ENCODE measurements around the gene MICALL1. TPM values are rescaled to one million over a fixed set of nuclear protein-coding genes. Genes with fewer than 3 reads are reported as not detected.
"Not testable (repeated sequence)": the region's sequence is repeated elsewhere in the genome, so short reads cannot be mapped to it uniquely, and the experiment has no call there.

MICALL1 gene
- total and polyA plus RNA-seq, 2 of the 13 experiments (the other 11 are each of a cell fraction or from before 2014, with no cell fraction given), result 7.6 to 10.6 TPM

DNA sequence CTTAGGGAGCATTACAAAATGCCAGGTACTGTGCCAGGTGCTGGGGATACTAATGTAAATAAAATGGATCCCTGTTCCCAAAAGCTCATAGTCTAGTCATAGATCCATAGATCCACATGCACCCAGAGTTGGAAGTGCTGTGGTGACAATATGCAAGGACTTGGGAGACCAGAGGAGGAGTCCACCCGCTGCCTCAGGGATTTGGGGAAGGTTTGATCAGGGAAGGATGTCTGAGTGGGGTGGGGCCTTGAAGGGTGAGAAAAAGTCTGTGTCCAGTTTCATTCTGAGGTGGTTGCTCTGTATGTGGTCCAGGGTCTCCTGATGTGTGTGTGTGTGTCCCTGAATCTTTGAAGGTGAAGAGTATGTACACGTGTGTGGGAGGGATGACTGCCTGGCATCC, 69.1 kb downstream of the MICALL1 start:
- H3K4me3 ChIP-seq (replicated peaks in 1 of 3; ENCODE audit: insufficient read depth in 1 of 3, low read depth in 2 of 3, low read length in 3 of 3), result no peak overlapping the region
- H3K27me3 ChIP-seq (ENCODE audit: control insufficient read depth in 1 of 2, insufficient read depth in 2 of 2, low read length in 2 of 2), result no peaks in the 10 kb centered on the region
- BruUV-seq (replicated peaks), result no TSS peak
- no peak for ATAC-seq
- in situ Hi-C loops (cut with HindIII; ENCODE audit: extremely low pct_ligation_motif_present, low pct_unique_long_range_greater_than_20kb) (no loop called here), intact Hi-C loops (cut with micrococcal nuclease; ENCODE audit: unreplicated experiment) (no loop called here)
- no peak overlapping the region for H3K27ac ChIP-seq (ENCODE audit: extremely low read length, insufficient read depth, low read length)
- H3K4me1 ChIP-seq (ENCODE audit: insufficient read depth, low read length), result peaks cover 32% of the 10 kb centered on the region
- WGBS (ENCODE audit: low lambda C conversion rate), result 93% methylated on average over 2 of the region's 2 CpGs
- ChIA-PET POLR2A (no interaction called here), CTCF (ENCODE audit: low intra/inter-chr PET ratio, low total read pairs) (no interaction called here)
- no peaks in the 10 kb centered on the region for H3K79me2 ChIP-seq (ENCODE audit: insufficient read depth, low read length)
- no peak overlapping the region for H3K4me2 ChIP-seq (ENCODE audit: low read depth, low read length)
- no peaks in the 10 kb centered on the region for H4K20me1 ChIP-seq (ENCODE audit: insufficient read depth, low read length)
- no peak overlapping the region for H2AFZ ChIP-seq (ENCODE audit: low read length)
- H3K9me3 ChIP-seq (ENCODE audit: low read length), result no peaks in the 10 kb centered on the region
- no peak for DNase-seq (ENCODE audit: low spot score)
- no peaks in the 10 kb centered on the region; a peak in 2 of 5 replicates for H3K36me3 ChIP-seq (replicated peaks in 1 of 2; ENCODE audit: control insufficient read depth in 1 of 2, insufficient read depth in 2 of 2, low read length in 2 of 2)
- no peak overlapping the region for H3K9ac ChIP-seq (ENCODE audit: insufficient read depth, low read depth, low read length)
- TF ChIP-seq HNRNPH1 (optimal IDR thresholded peaks at IDR 0.05; ENCODE audit: low read depth, low read length), result no peak
- TF ChIP-seq ZNF282 (IDR thresholded peaks at IDR 0.05; ENCODE audit: partially characterized antibody), result no peak
- TF ChIP-seq, protein P1, sequence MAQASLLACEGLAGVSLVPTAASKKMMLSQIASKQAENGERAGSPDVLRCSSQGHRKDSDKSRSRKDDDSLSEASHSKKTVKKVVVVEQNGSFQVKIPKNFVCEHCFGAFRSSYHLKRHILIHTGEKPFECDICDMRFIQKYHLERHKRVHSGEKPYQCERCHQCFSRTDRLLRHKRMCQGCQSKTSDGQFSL (CRISPR knock-in tag; IDR thresholded peaks at IDR 0.05), result no peak
- TF ChIP-seq, protein P2, sequence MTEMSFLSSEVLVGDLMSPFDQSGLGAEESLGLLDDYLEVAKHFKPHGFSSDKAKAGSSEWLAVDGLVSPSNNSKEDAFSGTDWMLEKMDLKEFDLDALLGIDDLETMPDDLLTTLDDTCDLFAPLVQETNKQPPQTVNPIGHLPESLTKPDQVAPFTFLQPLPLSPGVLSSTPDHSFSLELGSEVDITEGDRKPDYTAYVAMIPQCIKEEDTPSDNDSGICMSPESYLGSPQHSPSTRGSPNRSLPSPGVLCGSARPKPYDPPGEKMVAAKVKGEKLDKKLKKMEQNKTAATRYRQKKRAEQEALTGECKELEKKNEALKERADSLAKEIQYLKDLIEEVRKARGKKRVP (CRISPR knock-in tag; IDR thresholded peaks at IDR 0.05), result no peak
- no peak for TF ChIP-seq PRPF4 (IDR thresholded peaks at IDR 0.05; ENCODE audit: low read depth, low read length, poor library complexity, severe bottlenecking)
- TF ChIP-seq, protein P3, sequence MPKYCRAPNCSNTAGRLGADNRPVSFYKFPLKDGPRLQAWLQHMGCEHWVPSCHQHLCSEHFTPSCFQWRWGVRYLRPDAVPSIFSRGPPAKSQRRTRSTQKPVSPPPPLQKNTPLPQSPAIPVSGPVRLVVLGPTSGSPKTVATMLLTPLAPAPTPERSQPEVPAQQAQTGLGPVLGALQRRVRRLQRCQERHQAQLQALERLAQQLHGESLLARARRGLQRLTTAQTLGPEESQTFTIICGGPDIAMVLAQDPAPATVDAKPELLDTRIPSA (CRISPR knock-in tag; IDR thresholded peaks at IDR 0.05; ENCODE audit: borderline replicate concordance), result no peak
- no peak for TF ChIP-seq CERS6 (CRISPR knock-in tag; IDR thresholded peaks at IDR 0.05)
- TF ChIP-seq MLLT10 (CRISPR knock-in tag; IDR thresholded peaks at IDR 0.05), result no peak
- TF ChIP-seq ZNF17 (CRISPR knock-in tag; IDR thresholded peaks at IDR 0.05), result no peak
- no peak for TF ChIP-seq MAFG (CRISPR knock-in tag; IDR thresholded peaks at IDR 0.05)
- TF ChIP-seq CREB1 (IDR thresholded peaks at IDR 0.05), result no peak
- no peak for TF ChIP-seq CREB1 (CRISPR knock-in tag; IDR thresholded peaks at IDR 0.05)
- no peak for TF ChIP-seq SCMH1 (CRISPR knock-in tag; IDR thresholded peaks at IDR 0.05; ENCODE audit: borderline replicate concordance)
- TF ChIP-seq SRF (IDR thresholded peaks at IDR 0.05; ENCODE audit: low read depth, low read length), result no peak
- no peak for TF ChIP-seq NFIC (IDR thresholded peaks at IDR 0.05; ENCODE audit: low read length)
- FAIRE-seq, result no peak

DNA sequence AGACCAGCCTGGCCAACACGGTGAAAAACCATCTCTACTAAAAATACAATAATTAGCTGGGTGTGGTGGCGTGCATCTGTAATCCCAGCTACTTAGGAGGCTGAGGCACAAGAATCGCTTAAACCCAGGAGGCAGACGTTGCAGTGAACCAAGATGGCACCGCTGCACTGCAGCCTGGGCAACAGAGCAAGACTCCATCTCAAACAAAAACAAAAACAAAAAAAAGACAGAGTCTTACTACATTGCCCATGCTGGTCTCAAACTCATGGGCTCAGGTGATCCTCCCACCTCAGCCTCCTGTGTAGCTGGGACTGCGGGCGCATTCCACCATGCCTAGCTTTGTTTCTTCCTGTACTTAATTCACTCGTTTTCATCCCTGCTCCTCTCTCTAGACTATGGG, 69.9 kb downstream of the MICALL1 start:
- DNase-seq (ENCODE audit: low spot score); H2AFZ ChIP-seq (ENCODE audit: low read length); BruUV-seq (replicated peaks); H3K9me3 ChIP-seq (ENCODE audit: low read length); in situ Hi-C loops (cut with HindIII; ENCODE audit: extremely low pct_ligation_motif_present, low pct_unique_long_range_greater_than_20kb); H3K4me3 ChIP-seq (replicated peaks in 1 of 3; ENCODE audit: insufficient read depth in 1 of 3, low read depth in 2 of 3, low read length in 3 of 3); H3K27me3 ChIP-seq (ENCODE audit: control insufficient read depth in 1 of 2, insufficient read depth in 2 of 2, low read length in 2 of 2); H3K4me2 ChIP-seq (ENCODE audit: low read depth, low read length); POLR2A ChIA-PET; CTCF ChIA-PET (ENCODE audit: low intra/inter-chr PET ratio, low total read pairs); H3K36me3 ChIP-seq (replicated peaks in 1 of 2; ENCODE audit: control insufficient read depth in 1 of 2, insufficient read depth in 2 of 2, low read length in 2 of 2); FAIRE-seq; H3K27ac ChIP-seq (ENCODE audit: extremely low read length, insufficient read depth, low read length); H3K9ac ChIP-seq (ENCODE audit: insufficient read depth, low read depth, low read length); H3K79me2 ChIP-seq (ENCODE audit: insufficient read depth, low read length); ATAC-seq; intact Hi-C loops (cut with micrococcal nuclease; ENCODE audit: unreplicated experiment); H4K20me1 ChIP-seq (ENCODE audit: insufficient read depth, low read length): not testable (repeated sequence)
- peaks cover 32% of the 10 kb centered on the region for H3K4me1 ChIP-seq (ENCODE audit: insufficient read depth, low read length)
- WGBS (ENCODE audit: low lambda C conversion rate), result 95% methylated on average over 8 of the region's 8 CpGs
